WI38 (cell line): Measurements from ENCODE around the gene TFDP2.

Experiments used
- H3K4me3 ChIP-seq: 2 replicates; pipeline ENCODE4 v1.5.1; 2011; ENCODE audit warnings: low read depth, mild to moderate bottlenecking, control low read depth, low read length
- TF ChIP-seq, protein P1 (sequence below): IDR thresholded peaks from 2 replicates; pipeline ENCODE4 v1.5.1; 2012; ENCODE audit warnings: low read depth, mild to moderate bottlenecking, control low read depth, low read length

TFDP2 gene

GRCh38 chr3:142120707-142121106 is 28.6 kb downstream of the TFDP2 start:
- no peak overlapping the region for H3K4me3 ChIP-seq
- TF ChIP-seq, protein P1, sequence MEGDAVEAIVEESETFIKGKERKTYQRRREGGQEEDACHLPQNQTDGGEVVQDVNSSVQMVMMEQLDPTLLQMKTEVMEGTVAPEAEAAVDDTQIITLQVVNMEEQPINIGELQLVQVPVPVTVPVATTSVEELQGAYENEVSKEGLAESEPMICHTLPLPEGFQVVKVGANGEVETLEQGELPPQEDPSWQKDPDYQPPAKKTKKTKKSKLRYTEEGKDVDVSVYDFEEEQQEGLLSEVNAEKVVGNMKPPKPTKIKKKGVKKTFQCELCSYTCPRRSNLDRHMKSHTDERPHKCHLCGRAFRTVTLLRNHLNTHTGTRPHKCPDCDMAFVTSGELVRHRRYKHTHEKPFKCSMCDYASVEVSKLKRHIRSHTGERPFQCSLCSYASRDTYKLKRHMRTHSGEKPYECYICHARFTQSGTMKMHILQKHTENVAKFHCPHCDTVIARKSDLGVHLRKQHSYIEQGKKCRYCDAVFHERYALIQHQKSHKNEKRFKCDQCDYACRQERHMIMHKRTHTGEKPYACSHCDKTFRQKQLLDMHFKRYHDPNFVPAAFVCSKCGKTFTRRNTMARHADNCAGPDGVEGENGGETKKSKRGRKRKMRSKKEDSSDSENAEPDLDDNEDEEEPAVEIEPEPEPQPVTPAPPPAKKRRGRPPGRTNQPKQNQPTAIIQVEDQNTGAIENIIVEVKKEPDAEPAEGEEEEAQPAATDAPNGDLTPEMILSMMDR = no peak

GRCh38 chr3:142118911-142119310 is 30.4 kb downstream of the TFDP2 start:
- H3K4me3 ChIP-seq = no peak overlapping the region
- TF ChIP-seq, protein P1 = no peak

GRCh38 chr3:142117056-142117851 is 32.1 kb downstream of the TFDP2 start:
- H3K4me3 ChIP-seq = no peak overlapping the region
- TF ChIP-seq, protein P1 = no peak

- TF ChIP-seq, protein P1 = no peak
- H3K4me3 ChIP-seq = no peak overlapping the region
Measured at GRCh38 chr3:142115867-142116668, 33.3 kb downstream of the TFDP2 start.

DNA sequence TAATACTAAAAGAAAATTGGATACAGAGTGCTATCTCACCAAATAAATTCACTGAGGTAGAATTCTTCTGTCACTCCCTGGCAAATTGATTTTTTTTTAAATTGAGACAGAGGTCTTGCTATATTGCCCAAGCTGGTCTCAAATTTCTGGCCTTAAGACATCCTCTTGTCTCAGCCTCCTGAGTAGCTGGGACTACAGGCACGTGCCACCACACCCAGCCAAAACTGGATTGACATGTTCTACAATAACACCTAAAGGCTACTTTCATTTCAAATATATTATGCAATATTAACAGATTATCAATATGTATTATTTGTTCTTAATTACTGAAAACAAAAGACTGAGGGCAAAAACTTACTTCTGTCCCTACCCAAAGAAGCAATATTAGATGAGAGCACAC is 36.7 kb downstream of the TFDP2 start:
- TF ChIP-seq, protein P1 = no peak
- no peak overlapping the region for H3K4me3 ChIP-seq

DNA sequence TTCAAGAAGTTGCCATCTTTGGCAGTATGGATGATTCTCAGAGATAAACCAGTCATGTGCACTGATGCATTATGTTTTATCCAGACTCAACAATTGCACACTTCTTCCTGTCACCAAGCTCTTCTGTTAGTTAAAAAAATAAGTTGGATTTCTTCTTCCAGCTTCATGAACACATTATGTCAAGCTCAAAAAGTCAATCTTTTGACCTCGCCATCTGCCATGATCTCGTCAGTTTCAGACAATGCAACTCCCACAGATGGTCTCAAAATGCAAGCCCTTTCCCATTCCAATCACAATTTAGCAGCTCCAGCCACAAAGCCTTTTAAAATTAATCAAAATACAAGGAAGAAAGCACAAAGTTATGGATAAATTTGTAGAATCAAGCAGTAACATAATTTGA is 42.8 kb downstream of the TFDP2 start:
- H3K4me3 ChIP-seq = no peak overlapping the region
- TF ChIP-seq, protein P1 = no peak

- no peak overlapping the region for H3K4me3 ChIP-seq
- TF ChIP-seq, protein P1 = no peak
Measured at GRCh38 chr3:142105991-142106390, 43.4 kb downstream of the TFDP2 start.
